MM.1S (cell line): Measurements from ENCODE around the gene ACCSL.

ENCODE experiments used
- CTCF ChIP-seq: fragments of 300-600 bp; sonication (generic); IDR thresholded peaks from 2 replicates; pipeline ENCODE4 v1.5.1; 2016; ENCODE audit warnings: antibody characterized with exemption, low read length, mixed read lengths
- EZH2phosphoT487 ChIP-seq: fragments of 300-600 bp; sonication (generic); IDR thresholded peaks from 2 replicates; pipeline ENCODE4 v1.6.1; 2018; ENCODE audit warnings: antibody characterized with exemption, low read length

- TF ChIP-seq CTCF = no peak
- no peak for TF ChIP-seq EZH2phosphoT487
Measured at GRCh38 chr11:44058275-44058674, 10.5 kb downstream of the ACCSL start.
